GM12892 (cell line): ENCODE data around the gene SMIM35.
"Not testable (repeated sequence)": the region's sequence is repeated elsewhere in the genome, so short reads cannot be mapped to it uniquely, and the experiment has no call there.

Source experiments
- POLR2A ChIP-seq: IDR thresholded peaks from 2 replicates; pipeline ENCODE4 v1.6.1; 2011; ENCODE audit warnings: low read depth, low read length, control low read depth
- POLR2AphosphoS5 ChIP-seq: IDR thresholded peaks from 2 replicates; pipeline ENCODE4 v1.6.1; 2011; ENCODE audit warnings: low read depth, low read length, control low read depth

- TF ChIP-seq POLR2AphosphoS5, POLR2A: not testable (repeated sequence)
These were observed 108.4 kb downstream of the SMIM35 start for GRCh38 chr11:117978291-117978910.
